ENCODE data around the gene TOP3B. TPM values are rescaled to one million over a fixed set of nuclear protein-coding genes. Genes with fewer than 3 reads are reported as not detected.
A peak's percentile ranks its signal among the peaks of the same experiment; 100 is the strongest.

TOP3B gene
- total and polyA plus RNA-seq, 9 of the 15 experiments (the other 6 are each of a cell fraction or from before 2014, with no cell fraction given): 3.0 to 188 (median 112) TPM

DNA sequence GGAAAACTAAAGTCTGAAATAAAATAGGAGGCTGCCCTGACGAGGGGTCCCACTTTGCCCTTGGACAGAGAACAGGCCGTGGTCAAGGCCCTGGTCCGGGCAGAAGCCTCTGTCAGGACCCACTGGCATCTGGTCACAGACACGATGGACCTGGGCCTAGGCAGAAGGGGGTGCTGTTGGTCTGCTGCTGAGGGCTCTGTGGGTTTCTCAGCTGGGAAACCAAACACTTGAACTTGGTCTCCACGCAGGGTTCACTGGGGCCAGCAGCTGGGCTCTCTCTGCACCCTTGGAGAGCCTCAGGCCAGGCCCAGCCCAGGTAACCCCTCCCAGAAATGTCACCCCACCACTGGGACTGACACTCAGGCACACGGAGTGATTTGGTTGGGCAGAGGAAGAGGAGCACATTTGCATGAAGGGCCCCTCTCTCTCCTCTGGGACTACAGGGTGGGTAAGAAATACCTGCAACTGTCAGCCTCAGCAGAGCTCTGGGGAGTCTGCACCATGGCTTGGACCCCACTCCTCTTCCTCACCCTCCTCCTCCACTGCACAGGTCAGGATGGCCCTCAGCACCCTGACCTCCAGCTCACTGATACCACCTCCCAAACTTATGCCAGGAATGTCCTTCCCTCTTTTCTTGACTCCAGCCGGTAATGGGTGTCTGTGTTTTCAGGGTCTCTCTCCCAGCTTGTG is 48.1 kb upstream of the TOP3B start (continued):
- TF ChIP-seq CHAMP1 (IDR thresholded peaks at IDR 0.05) (no peak), ZNF282 (CRISPR knock-in tag; IDR thresholded peaks at IDR 0.05) (peak; percentile 86; the same call in 1 of the 2 replicates), RFX5 (IDR thresholded peaks at IDR 0.05; ENCODE audit: low read depth, low read length) (no peak), ZNF583 (CRISPR knock-in tag; IDR thresholded peaks at IDR 0.05) (no peak), NBN (IDR thresholded peaks at IDR 0.05; ENCODE audit: low read depth) (no peak), FOXJ3 (CRISPR knock-in tag; IDR thresholded peaks at IDR 0.05) (no peak), PML (IDR thresholded peaks at IDR 0.05; ENCODE audit: low read length) (no peak), ZNF184 (CRISPR knock-in tag; IDR thresholded peaks at IDR 0.05) (no peak; the same call in 1 of the 2 replicates), BRF1 (IDR thresholded peaks at IDR 0.05; ENCODE audit: borderline replicate concordance, extremely low read depth, insufficient read length) (no peak), PHTF2 (CRISPR knock-in tag; IDR thresholded peaks at IDR 0.05) (no peak), FOXK1 (CRISPR knock-in tag; IDR thresholded peaks at IDR 0.05; ENCODE audit: borderline replicate concordance) (no peak), HMG20B (CRISPR knock-in tag; IDR thresholded peaks at IDR 0.05) (no peak), RBM39 (optimal IDR thresholded peaks at IDR 0.05; ENCODE audit: low read depth, low read length) (no peak), ZNF232 (CRISPR knock-in tag; IDR thresholded peaks at IDR 0.05) (0 out of 2 replicates have a peak, but pooled peaks have one; percentile 36), MEF2A (IDR thresholded peaks at IDR 0.05; ENCODE audit: control insufficient read depth, low read depth, low read length) (0 out of 2 replicates have a peak, but pooled peaks have one; percentile 11), GTF2F1 (IDR thresholded peaks at IDR 0.05; ENCODE audit: low read depth, low read length) (no peak), NCOR1 (IDR thresholded peaks at IDR 0.05) (no peak)
- TF ChIP-seq, protein P1, sequence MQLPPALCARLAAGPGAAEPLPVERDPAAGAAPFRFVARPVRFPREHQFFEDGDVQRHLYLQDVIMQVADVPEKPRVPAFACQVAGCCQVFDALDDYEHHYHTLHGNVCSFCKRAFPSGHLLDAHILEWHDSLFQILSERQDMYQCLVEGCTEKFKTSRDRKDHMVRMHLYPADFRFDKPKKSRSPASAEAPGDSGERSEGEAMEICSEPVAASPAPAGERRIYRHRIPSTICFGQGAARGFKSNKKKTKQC (CRISPR knock-in tag; IDR thresholded peaks at IDR 0.05): peak; percentile 65
- TF ChIP-seq, protein P2, sequence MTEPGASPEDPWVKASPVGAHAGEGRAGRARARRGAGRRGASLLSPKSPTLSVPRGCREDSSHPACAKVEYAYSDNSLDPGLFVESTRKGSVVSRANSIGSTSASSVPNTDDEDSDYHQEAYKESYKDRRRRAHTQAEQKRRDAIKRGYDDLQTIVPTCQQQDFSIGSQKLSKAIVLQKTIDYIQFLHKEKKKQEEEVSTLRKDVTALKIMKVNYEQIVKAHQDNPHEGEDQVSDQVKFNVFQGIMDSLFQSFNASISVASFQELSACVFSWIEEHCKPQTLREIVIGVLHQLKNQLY (CRISPR knock-in tag; conservative IDR thresholded peaks at IDR 0.05): peak in 1 of 2 experiments; percentile 74; a peak in 2 of 4 replicates
